Measurements from ENCODE around the gene SYP. TPM values are rescaled to one million over a fixed set of nuclear protein-coding genes. Genes with fewer than 3 reads are reported as not detected.

Gene SYP
- total and polyA plus RNA-seq, 9 of the 15 experiments (the other 6 are each of a cell fraction or from before 2014, with no cell fraction given), result 0.48 to 5.1 (median 2.6) TPM

- Histone ChIP-seq H3K9ac (ENCODE audit: insufficient read depth in 1 of 2, low read depth in 2 of 2, low read length in 2 of 2) (no peak overlapping the region), H3K4me3 (no peak overlapping the region), H3K27ac (ENCODE audit: extremely low read depth, low read depth, low read length) (no peak overlapping the region), H4K20me1 (replicated peaks; ENCODE audit: control insufficient read depth, insufficient read depth, low read length) (no peaks in the 10 kb centered on the region), H3K4me1 (replicated peaks in 1 of 2; ENCODE audit: control insufficient read depth in 2 of 2, insufficient read depth in 2 of 2, low read length in 2 of 2) (peaks cover 0 to 10% of the 10 kb centered on the region in 2 experiments; a peak in 3 of 5 replicates), H3K9me1 (ENCODE audit: control insufficient read depth, insufficient read depth, low read length) (no peaks in the 10 kb centered on the region), H3K27me3 (ENCODE audit: control insufficient read depth in 2 of 2, insufficient read depth in 2 of 2, low read length in 2 of 2) (peaks cover 0 to 4% of the 10 kb centered on the region in 2 experiments; a peak in 1 of 5 replicates), H2AFZ (ENCODE audit: low read depth, low read length) (no peak overlapping the region), H3K79me2 (ENCODE audit: control insufficient read depth, insufficient read depth, low read length) (no peaks in the 10 kb centered on the region), H3K4me2 (ENCODE audit: insufficient read depth, low read length) (no peak overlapping the region), H3K36me3 (ENCODE audit: control insufficient read depth, insufficient read depth, low read length) (no peaks in the 10 kb centered on the region), H3K9me3 (replicated peaks; ENCODE audit: control insufficient read depth, insufficient read depth, low read depth, low read length) (no peaks in the 10 kb centered on the region)
- in situ Hi-C loops (cut with MboI), result no loop called here
- DNase-seq (ENCODE audit: extremely low read depth in 1 of 4, low spot score in 3 of 4) (no peak), ATAC-seq (no peak), FAIRE-seq (no peak)
- ChIA-PET CTCF (ENCODE audit: low intra/inter-chr PET ratio) (no interaction called here), POLR2A (no interaction called here)
- TF ChIP-seq ZBTB43 (CRISPR knock-in tag; IDR thresholded peaks at IDR 0.05) (no peak), ZFP36 (IDR thresholded peaks at IDR 0.05; ENCODE audit: low read depth, low read length, partially characterized antibody) (no peak), MYBL2 (IDR thresholded peaks at IDR 0.05; ENCODE audit: low read depth) (no peak), MYBL2 (CRISPR knock-in tag; IDR thresholded peaks at IDR 0.05; ENCODE audit: borderline replicate concordance) (no peak), TRIM25 (IDR thresholded peaks at IDR 0.05; ENCODE audit: borderline replicate concordance) (no peak), AFF1 (IDR thresholded peaks at IDR 0.05; ENCODE audit: low read depth in 1 of 2, partially characterized antibody in 2 of 2) (no peak), CBX2 (IDR thresholded peaks at IDR 0.05; ENCODE audit: insufficient read depth, low read length, poor library complexity, severe bottlenecking) (no peak), KDM4B (IDR thresholded peaks at IDR 0.05; ENCODE audit: borderline replicate concordance in 2 of 2, low read depth in 1 of 2) (no peak), PHB (CRISPR knock-in tag; IDR thresholded peaks at IDR 0.05) (no peak), ATF4 (CRISPR knock-in tag; IDR thresholded peaks at IDR 0.05) (no peak), ILF3 (IDR thresholded peaks at IDR 0.05; ENCODE audit: borderline replicate concordance) (no peak)
- intact Hi-C loops (cut with micrococcal nuclease), result no loop called here
- 13% methylated on average over 6 of the region's 8 CpGs for WGBS (ENCODE audit: insufficient coverage, low coverage, missing lambda C conversion rate)
- no TSS peak for BruUV-seq (replicated peaks)
These were observed 10.4 kb upstream of the SYP start for GRCh38 chrX:49210406-49210805.
